RPMI7951 (cell line): ENCODE results near the gene TCEAL1. TPM values are rescaled to one million over a fixed set of nuclear protein-coding genes. Genes with fewer than 3 reads are reported as not detected.

Source experiments
- DNase-seq: peaks from one replicate; pipeline ENCODE4 v3.0.0-alpha.2; 2012; ENCODE audit warnings: low read depth
- total RNA-seq: library from RNA; depleted of rRNA; stranded (reverse); fragments of >200 nt; shearing (Covaris generic); gene quantifications from 2 replicates; pipeline ENCODE4 v1.2.3, GENCODE V29; 2014; rRNA removed

Gene TCEAL1
- total RNA-seq, 1 experiment from 2014 or later = 28.5 TPM

GRCh38 chrX:103678199-103678993 is 49.6 kb downstream of the TCEAL1 start:
- DNase-seq = no peak

Other genes starting within 250 kb of the TCEAL1 start
- gene RAB40A, start 109.5 kb upstream of the TCEAL1 start, total RNA-seq = not detected in 2 replicates
- 32.1 and 38.1 TPM in 2 replicates for gene TCEAL4, start 43.5 kb upstream of the TCEAL1 start, total RNA-seq
- 17.8 and 18.0 TPM in 2 replicates for gene TCEAL3, start 21.0 kb upstream of the TCEAL1 start, total RNA-seq
- 402 and 542 TPM in 2 replicates for gene MORF4L2, start 57.7 kb downstream of the TCEAL1 start, total RNA-seq
- gene TMEM31, start 81.9 kb downstream of the TCEAL1 start, total RNA-seq = not detected in 2 replicates
- gene PLP1, start 147.9 kb downstream of the TCEAL1 start, total RNA-seq = 3.1 and 3.3 TPM in 2 replicates
- gene RAB9B, start 203.3 kb downstream of the TCEAL1 start, total RNA-seq = under 0.01 TPM in 1 of 2 replicates, not detected in the other